Left renal cortex interstitium (tissue), 4 donors: ENCODE results near the gene SLC10A1. TPM values are rescaled to one million over a fixed set of nuclear protein-coding genes. Genes with fewer than 3 reads are reported as not detected.

Experiments
- DNase-seq, 4 donors: peaks; one replicate each; pipeline ENCODE4 v3.0.0-alpha.2; 2013; ENCODE audit warnings: low read depth in 4 of 4, low spot score in 2 of 4, missing footprints in 1 of 4
- polyA plus RNA-seq, 4 donors: library from polyadenylated mRNA; unstranded; fragments of 120-200 nt; gene quantifications; one replicate each; pipeline ENCODE4 v1.2.1, GENCODE V29; 2013; ENCODE audit not compliant: insufficient read length in 4 of 4

The SLC10A1 gene
- polyA plus RNA-seq, 4 donors: 0.21 to 0.22 TPM; not detected in 2

- DNase-seq: no peak
These were observed 70.1 kb downstream of the SLC10A1 start for GRCh38 chr14:69726761-69727511.

Other genes with a start within 250 kb of the SLC10A1 start
- under 1 TPM; 0.06 to 0.10 (median 0.09) TPM for gene CCDC177, start 222.4 kb downstream of the SLC10A1 start, polyA plus RNA-seq
- gene SUSD6, start 185.6 kb downstream of the SLC10A1 start, polyA plus RNA-seq: 10 to 100 TPM; 19.8 to 22.8 (median 21.1) TPM
- gene SRSF5, start 30.1 kb downstream of the SLC10A1 start, polyA plus RNA-seq: 100 to 1,000 TPM; 463 to 820 (median 689) TPM
- gene SMOC1, start 82.2 kb upstream of the SLC10A1 start, polyA plus RNA-seq: 1 to 10 TPM; 1.7 to 2.4 (median 2.0) TPM